Neuronal stem cell (in vitro differentiated cells): ENCODE results near the gene CTTNBP2.

ENCODE experiments used
- DNase-seq: peaks from one replicate; pipeline ENCODE4 v3.0.0-alpha.2; 2013; ENCODE audit warnings: low spot score
- H2AFZ ChIP-seq: one replicate; pipeline ENCODE4 v1.6.1; 2013; ENCODE audit warnings: mild to moderate bottlenecking, low read length, inconsistent platforms
- H2AK5ac ChIP-seq: 2 replicates; pipeline ENCODE4 v1.6.1; 2013; ENCODE audit warnings: low read depth, mild to moderate bottlenecking, inconsistent platforms, low read length, moderate library complexity, mixed read lengths
- H2BK120ac ChIP-seq: 2 replicates; pipeline ENCODE4 v1.6.1; 2013; ENCODE audit warnings: low read depth, mild to moderate bottlenecking, inconsistent platforms, low read length, moderate library complexity, mixed read lengths
- H2BK12ac ChIP-seq: one replicate; pipeline ENCODE4 v1.6.1; 2013; ENCODE audit warnings: low read length, inconsistent platforms
- H2BK15ac ChIP-seq: 2 replicates; pipeline ENCODE4 v1.6.1; 2013; ENCODE audit warnings: mild to moderate bottlenecking, low read length, inconsistent platforms, mixed read lengths
- H2BK5ac ChIP-seq: one replicate; pipeline ENCODE4 v1.6.1; 2013; ENCODE audit warnings: inconsistent platforms, mild to moderate bottlenecking, low read length, moderate library complexity
- H3K14ac ChIP-seq: one replicate; pipeline ENCODE4 v1.6.1; 2013; ENCODE audit warnings: low read length, inconsistent platforms
- H3K18ac ChIP-seq: 2 replicates; pipeline ENCODE4 v1.6.1; 2013; ENCODE audit warnings: low read length, inconsistent platforms
- H3K23ac ChIP-seq: 2 replicates; pipeline ENCODE4 v1.6.1; 2013; ENCODE audit warnings: low read depth, mild to moderate bottlenecking, mixed read lengths, low read length, inconsistent platforms; ENCODE audit not compliant: poor library complexity
- H3K27ac ChIP-seq: replicated peaks from 3 replicates; pipeline ENCODE4 v1.5.1; 2013; ENCODE audit warnings: low read length, inconsistent platforms
- H3K27me3 ChIP-seq, 3 experiments: 2 replicates each; pipeline ENCODE4 v1.6.1; 2013; ENCODE audit warnings: low read length in 3 of 3, mild to moderate bottlenecking in 2 of 3, inconsistent platforms in 1 of 3, low read depth in 1 of 3, mixed read lengths in 1 of 3, moderate library complexity in 1 of 3; ENCODE audit not compliant: control insufficient read depth in 3 of 3, insufficient read depth in 3 of 3
- H3K36me3 ChIP-seq, 2 donors: replicated peaks in 1 of 2; 2 replicates each; pipeline ENCODE4 v1.6.1; 2013; ENCODE audit warnings: low read length in 2 of 2; ENCODE audit not compliant: control insufficient read depth in 2 of 2, insufficient read depth in 2 of 2
- H3K4ac ChIP-seq: 2 replicates; pipeline ENCODE4 v1.6.1; 2013; ENCODE audit warnings: inconsistent platforms, mild to moderate bottlenecking, low read length, moderate library complexity
- H3K4me1 ChIP-seq, 2 donors: 1 replicate in 1 of 2; 2 replicates in 1 of 2; pipeline ENCODE4 v1.6.1; 2013; ENCODE audit warnings: low read length in 2 of 2, low read depth in 1 of 2; ENCODE audit not compliant: control insufficient read depth in 2 of 2, insufficient read depth in 1 of 2
- H3K4me2 ChIP-seq: one replicate; pipeline ENCODE4 v1.6.1; 2013; ENCODE audit warnings: mild to moderate bottlenecking, low read length, inconsistent platforms; ENCODE audit not compliant: insufficient read depth, poor library complexity, severe bottlenecking
- H3K4me3 ChIP-seq, 2 donors: 2 replicates each; pipeline ENCODE4 v1.5.1; 2013; ENCODE audit warnings: low read length in 2 of 2, mild to moderate bottlenecking in 2 of 2, inconsistent platforms in 1 of 2, moderate library complexity in 1 of 2
- H3K79me1 ChIP-seq: one replicate; pipeline ENCODE4 v1.6.1; 2013; ENCODE audit warnings: low read depth, mild to moderate bottlenecking, inconsistent platforms, low read length, moderate library complexity
- H3K9ac ChIP-seq: one replicate; pipeline ENCODE4 v1.6.1; 2013; ENCODE audit warnings: mild to moderate bottlenecking, low read depth, low read length, inconsistent platforms; ENCODE audit not compliant: poor library complexity
- H3K9me3 ChIP-seq, 2 donors: replicated peaks in 1 of 2; 2 replicates each; pipeline versions ENCODE3 to v1.6.1; 2013; ENCODE audit warnings: low read length in 2 of 2, mild to moderate bottlenecking in 2 of 2, inconsistent platforms in 1 of 2, low read depth in 1 of 2, mixed read lengths in 1 of 2, moderate library complexity in 1 of 2; ENCODE audit not compliant: control insufficient read depth in 2 of 2, insufficient read depth in 1 of 2
- H4K8ac ChIP-seq: one replicate; pipeline ENCODE4 v1.6.1; 2013; ENCODE audit warnings: low read depth, mild to moderate bottlenecking, inconsistent platforms, low read length, moderate library complexity
- H4K91ac ChIP-seq: one replicate; pipeline ENCODE4 v1.6.1; 2013; ENCODE audit warnings: low read length, low read depth, mild to moderate bottlenecking, inconsistent platforms; ENCODE audit not compliant: poor library complexity
- WGBS, 2 donors: extraction: QIAGEN DNeasy Blood & Tissue Kit; methylation state at CpG; one replicate each; pipeline ENCODE4 v1.1.7; 2013; ENCODE audit warnings: missing lambda C conversion rate in 2 of 2, mixed read lengths in 1 of 2; ENCODE audit not compliant: insufficient read length in 2 of 2, insufficient replicate concordance in 1 of 2; ENCODE audit errors: extremely low coverage in 2 of 2; 5-methylcytosine and 5-hydroxymethylcytosine counted together

The CTTNBP2 gene

GRCh38 chr7:117766913-117767312 is 106.3 kb downstream of the CTTNBP2 start:
- Histone ChIP-seq H3K18ac (no peak overlapping the region), H3K4me1 (no peaks in the 10 kb centered on the region), H4K8ac (no peak overlapping the region), H3K4ac (no peak overlapping the region), H3K14ac (no peak overlapping the region), H2BK12ac (no peak overlapping the region), H3K4me3 (no peak overlapping the region), H2BK15ac (no peak overlapping the region), H3K27me3 (no peaks in the 10 kb centered on the region), H3K9ac (no peak overlapping the region), H2BK5ac (no peak overlapping the region), H3K27ac (no peak overlapping the region), H4K91ac (no peak overlapping the region), H2AFZ (no peak overlapping the region), H3K36me3 (peaks cover 0 to 7% of the 10 kb centered on the region in 2 donors), H2BK120ac (no peak overlapping the region), H2AK5ac (no peak overlapping the region), H3K23ac (no peak overlapping the region), H3K9me3 (no peaks in the 10 kb centered on the region), H3K4me2 (no peak overlapping the region), H3K79me1 (no peaks in the 10 kb centered on the region)
- DNase-seq: no peak
- no CpG with 5 or more reads among the region's 2 CpGs for WGBS, 2 donors

GRCh38 chr7:117764031-117764430 is 109.2 kb downstream of the CTTNBP2 start:
- Histone ChIP-seq H2BK12ac (no peak overlapping the region), H3K79me1 (no peaks in the 10 kb centered on the region), H4K8ac (no peak overlapping the region), H3K4me1 (no peaks in the 10 kb centered on the region), H3K27ac (no peak overlapping the region), H3K18ac (no peak overlapping the region), H3K27me3 (no peaks in the 10 kb centered on the region), H3K36me3 (peaks cover 0 to 9% of the 10 kb centered on the region in 2 donors), H2BK5ac (no peak overlapping the region), H4K91ac (no peak overlapping the region), H2BK15ac (no peak overlapping the region), H3K4me2 (no peak overlapping the region), H3K23ac (no peak overlapping the region), H3K4ac (no peak overlapping the region), H3K9ac (no peak overlapping the region), H2BK120ac (no peak overlapping the region), H3K4me3 (no peak overlapping the region), H3K9me3 (no peaks in the 10 kb centered on the region), H3K14ac (no peak overlapping the region), H2AFZ (no peak overlapping the region), H2AK5ac (no peak overlapping the region)
- no peak for DNase-seq
- no CpG with 5 or more reads among the region's 1 CpG for WGBS, 2 donors

GRCh38 chr7:117762055-117762454 is 111.2 kb downstream of the CTTNBP2 start:
- Histone ChIP-seq H3K4me3 (no peak overlapping the region), H2BK5ac (no peak overlapping the region), H4K91ac (no peak overlapping the region), H3K23ac (no peak overlapping the region), H2BK12ac (no peak overlapping the region), H3K4ac (no peak overlapping the region), H3K9ac (no peak overlapping the region), H3K18ac (no peak overlapping the region), H2BK15ac (no peak overlapping the region), H2AFZ (no peak overlapping the region), H3K27me3 (no peaks in the 10 kb centered on the region), H2AK5ac (no peak overlapping the region), H4K8ac (no peak overlapping the region), H3K14ac (no peak overlapping the region), H3K4me2 (no peak overlapping the region), H3K4me1 (no peaks in the 10 kb centered on the region), H2BK120ac (no peak overlapping the region), H3K27ac (no peak overlapping the region), H3K79me1 (no peaks in the 10 kb centered on the region), H3K9me3 (no peaks in the 10 kb centered on the region), H3K36me3 (peaks cover 0 to 11% of the 10 kb centered on the region in 2 donors)
- no peak for DNase-seq
- WGBS, 2 donors: no CpG with 5 or more reads among the region's 3 CpGs

- peaks cover 0 to 2% of the 10 kb centered on the region in 2 donors for H3K4me1 ChIP-seq
- H3K9ac ChIP-seq: no peak overlapping the region
- H2BK120ac ChIP-seq: no peak overlapping the region
- no peak overlapping the region for H2AFZ ChIP-seq
- H3K23ac ChIP-seq: no peak overlapping the region
- H3K18ac ChIP-seq: no peak overlapping the region
- no peak overlapping the region for H4K91ac ChIP-seq
- H4K8ac ChIP-seq: no peak overlapping the region
- H3K4me3 ChIP-seq: no peak overlapping the region
- H3K4ac ChIP-seq: no peak overlapping the region
- no peak for DNase-seq
- no peak overlapping the region for H2BK15ac ChIP-seq
- H3K9me3 ChIP-seq: no peaks in the 10 kb centered on the region
- H3K4me2 ChIP-seq: no peak overlapping the region
- no CpG with 5 or more reads among the region's 9 CpGs for WGBS, 2 donors
- H2BK12ac ChIP-seq: no peak overlapping the region
- peaks cover 0 to 11% of the 10 kb centered on the region in 2 donors for H3K36me3 ChIP-seq
- no peak overlapping the region for H2BK5ac ChIP-seq
- no peaks in the 10 kb centered on the region for H3K79me1 ChIP-seq
- H3K27ac ChIP-seq: no peak overlapping the region
- H3K14ac ChIP-seq: no peak overlapping the region
- H2AK5ac ChIP-seq: no peak overlapping the region
- H3K27me3 ChIP-seq: no peaks in the 10 kb centered on the region
Measured at GRCh38 chr7:117759950-117760640, 113.1 kb downstream of the CTTNBP2 start.
